GM23338 (cell line): ENCODE measurements around the gene MOSPD2. TPM values are rescaled to one million over a fixed set of nuclear protein-coding genes. Genes with fewer than 3 reads are reported as not detected.

Experiments
- ATAC-seq: fragments of 200-7000 bp; cut with Tn5 transposase; 3 replicates; pipeline ENCODE4 v1.9.1; 2020
- DNase-seq: peaks from one replicate; pipeline ENCODE4 v3.0.0-alpha.2; 2015; ENCODE audit warnings: low spot score
- H2AFZ ChIP-seq: fragments of 200-600 bp; sonication (generic); 2 replicates; pipeline ENCODE4 v1.8.0; 2016; ENCODE audit warnings: antibody characterized with exemption, mild to moderate bottlenecking, moderate library complexity
- H3F3A ChIP-seq: fragments of 200-600 bp; sonication (generic); replicated peaks from 2 replicates; pipeline ENCODE4 v1.8.0; 2017; ENCODE audit warnings: antibody characterized with exemption, mixed run types, low read depth
- H3K27ac ChIP-seq: fragments of 200-600 bp; sonication (generic); 2 replicates; pipeline ENCODE4 v1.6.1; 2016; ENCODE audit warnings: low read depth
- H3K27me3 ChIP-seq: fragments of 200-600 bp; sonication (generic); 2 replicates; pipeline ENCODE4 v1.8.0; 2016; ENCODE audit warnings: mild to moderate bottlenecking, mixed run types, moderate library complexity; ENCODE audit not compliant: insufficient read depth
- H3K36me3 ChIP-seq: fragments of 200-600 bp; sonication (generic); 2 replicates; pipeline ENCODE4 v1.8.0; 2016; ENCODE audit warnings: mild to moderate bottlenecking; ENCODE audit not compliant: insufficient read depth
- H3K4me1 ChIP-seq: fragments of 200-600 bp; sonication (generic); 2 replicates; pipeline ENCODE4 v1.8.0; 2016; ENCODE audit warnings: mild to moderate bottlenecking, moderate library complexity; ENCODE audit not compliant: insufficient read depth
- H3K4me2 ChIP-seq: fragments of 200-600 bp; sonication (generic); 2 replicates; pipeline ENCODE4 v1.7.1; 2017; ENCODE audit warnings: mixed run types
- H3K4me3 ChIP-seq: fragments of 200-600 bp; sonication (generic); 2 replicates; pipeline ENCODE4 v1.6.1; 2016; ENCODE audit warnings: mixed run types
- H3K79me2 ChIP-seq: fragments of 200-600 bp; sonication (generic); replicated peaks from 2 replicates; pipeline ENCODE4 v1.8.0; 2017; ENCODE audit warnings: mild to moderate bottlenecking; ENCODE audit not compliant: insufficient read depth
- H3K9me2 ChIP-seq: fragments of 200-600 bp; sonication (generic); 2 replicates; pipeline ENCODE4 v1.8.0; 2017; ENCODE audit not compliant: insufficient read depth
- H4K20me1 ChIP-seq: fragments of 200-600 bp; sonication (generic); replicated peaks from 2 replicates; pipeline ENCODE4 v1.8.0; 2017; ENCODE audit warnings: mild to moderate bottlenecking; ENCODE audit not compliant: insufficient read depth
- H3K27ac Mint-ChIP-seq: 2 replicates; pipeline ENCODE4 v1.8.0; 2020; ENCODE audit warnings: inconsistent platforms, mild to moderate bottlenecking, moderate library complexity, mixed read lengths
- H3K27me3 Mint-ChIP-seq: 3 replicates; pipeline ENCODE4 v1.8.0; 2022; ENCODE audit warnings: low read depth, mild to moderate bottlenecking, moderate library complexity, mixed read lengths, inconsistent platforms; ENCODE audit not compliant: insufficient read depth, poor library complexity
- H3K36me3 Mint-ChIP-seq: 3 replicates; pipeline ENCODE4 v1.8.0; 2021; ENCODE audit warnings: low read depth, mild to moderate bottlenecking, inconsistent platforms, moderate library complexity, mixed read lengths
- H3K4me1 Mint-ChIP-seq: 3 replicates; pipeline ENCODE4 v1.8.0; 2020; ENCODE audit warnings: mild to moderate bottlenecking, inconsistent platforms, mixed read lengths
- H3K4me3 Mint-ChIP-seq: 3 replicates; pipeline ENCODE4 v1.8.0; 2021; ENCODE audit warnings: moderate library complexity, mild to moderate bottlenecking, inconsistent platforms, mixed read lengths
- H3K9me3 Mint-ChIP-seq: 3 replicates; pipeline ENCODE4 v1.8.0; 2020; ENCODE audit warnings: moderate library complexity, mild to moderate bottlenecking, inconsistent platforms, mixed read lengths
- ETS1 ChIP-seq: IDR thresholded peaks from 2 replicates; pipeline ENCODE4 v1.6.1; 2016; ENCODE audit warnings: antibody characterized with exemption
- NANOG ChIP-seq: IDR thresholded peaks from 2 replicates; pipeline ENCODE4 v1.6.1; 2016; ENCODE audit warnings: antibody characterized with exemption, borderline replicate concordance
- ZNF114 ChIP-seq: fragments of 250-450 bp; sonication (Bioruptor Pico); IDR thresholded peaks from 2 replicates; pipeline ENCODE4 v1.5.0; 2020; ENCODE audit warnings: mild to moderate bottlenecking, moderate library complexity
- ZNF331 ChIP-seq: fragments of 250-450 bp; sonication (Bioruptor Pico); IDR thresholded peaks from 2 replicates; pipeline ENCODE4 v1.5.0; 2020; ENCODE audit warnings: low read depth, mild to moderate bottlenecking, moderate library complexity
- ZNF462 ChIP-seq: fragments of 250-450 bp; sonication (Bioruptor Pico); IDR thresholded peaks from 2 replicates; pipeline ENCODE4 v1.5.0; 2020; ENCODE audit warnings: mild to moderate bottlenecking, moderate library complexity
- polyA plus RNA-seq: library from polyadenylated mRNA; unstranded; fragments of >200 nt; fragmentation: Nextera tagmentation; extraction: Ambion mirVana; gene quantifications from 2 replicates; pipeline ENCODE4 v1.2.1, GENCODE V29; 2016
- total RNA-seq: library from RNA; depleted of rRNA; stranded (reverse); fragments of >200 nt; shearing (Covaris generic); gene quantifications from 2 replicates; pipeline ENCODE4 v1.2.3, GENCODE V29; 2014
- TF ChIP-seq, protein P1 (sequence below): IDR thresholded peaks from one replicate; pipeline ENCODE4 v1.6.1; 2018; ENCODE audit warnings: antibody characterized with exemption; ENCODE audit not compliant: unreplicated experiment

The MOSPD2 gene
- total and polyA plus RNA-seq, 2 experiments from 2014 or later, result 8.5 to 13.9 TPM

GRCh38 chrX:14875624-14876023 lies 2.4 kb downstream of the MOSPD2 start:
- H4K20me1 ChIP-seq, result no peaks in the 10 kb centered on the region; the same call in 1 of the 2 replicates
- H3K36me3 Mint-ChIP-seq, result peaks cover 4% of the 10 kb centered on the region; the same call in 1 of the 3 replicates
- no peaks in the 10 kb centered on the region for H3F3A ChIP-seq
- no peaks in the 10 kb centered on the region; the same call in 2 of the 3 replicates for H3K4me1 Mint-ChIP-seq
- peaks cover 3% of the 10 kb centered on the region; the same call in 1 of the 2 replicates for H3K4me1 ChIP-seq
- no peaks in the 10 kb centered on the region for H3K36me3 ChIP-seq
- H3K4me2 ChIP-seq, result no peak overlapping the region
- no peaks in the 10 kb centered on the region for H3K27me3 ChIP-seq
- no peak overlapping the region for H3K27ac Mint-ChIP-seq
- H2AFZ ChIP-seq, result no peak overlapping the region
- H3K9me3 Mint-ChIP-seq, result no peaks in the 10 kb centered on the region
- H3K27me3 Mint-ChIP-seq, result no peaks in the 10 kb centered on the region
- no peak overlapping the region for H3K4me3 Mint-ChIP-seq
- no peak overlapping the region for H3K4me3 ChIP-seq
- ATAC-seq (no peak), DNase-seq (no peak)
- peaks cover 45% of the 10 kb centered on the region for H3K79me2 ChIP-seq
- TF ChIP-seq ZNF462 (CRISPR knock-in tag) (no peak), ZNF114 (no peak), ETS1 (no peak), NANOG (no peak), ZNF331 (CRISPR knock-in tag) (no peak)
- TF ChIP-seq, protein P1, sequence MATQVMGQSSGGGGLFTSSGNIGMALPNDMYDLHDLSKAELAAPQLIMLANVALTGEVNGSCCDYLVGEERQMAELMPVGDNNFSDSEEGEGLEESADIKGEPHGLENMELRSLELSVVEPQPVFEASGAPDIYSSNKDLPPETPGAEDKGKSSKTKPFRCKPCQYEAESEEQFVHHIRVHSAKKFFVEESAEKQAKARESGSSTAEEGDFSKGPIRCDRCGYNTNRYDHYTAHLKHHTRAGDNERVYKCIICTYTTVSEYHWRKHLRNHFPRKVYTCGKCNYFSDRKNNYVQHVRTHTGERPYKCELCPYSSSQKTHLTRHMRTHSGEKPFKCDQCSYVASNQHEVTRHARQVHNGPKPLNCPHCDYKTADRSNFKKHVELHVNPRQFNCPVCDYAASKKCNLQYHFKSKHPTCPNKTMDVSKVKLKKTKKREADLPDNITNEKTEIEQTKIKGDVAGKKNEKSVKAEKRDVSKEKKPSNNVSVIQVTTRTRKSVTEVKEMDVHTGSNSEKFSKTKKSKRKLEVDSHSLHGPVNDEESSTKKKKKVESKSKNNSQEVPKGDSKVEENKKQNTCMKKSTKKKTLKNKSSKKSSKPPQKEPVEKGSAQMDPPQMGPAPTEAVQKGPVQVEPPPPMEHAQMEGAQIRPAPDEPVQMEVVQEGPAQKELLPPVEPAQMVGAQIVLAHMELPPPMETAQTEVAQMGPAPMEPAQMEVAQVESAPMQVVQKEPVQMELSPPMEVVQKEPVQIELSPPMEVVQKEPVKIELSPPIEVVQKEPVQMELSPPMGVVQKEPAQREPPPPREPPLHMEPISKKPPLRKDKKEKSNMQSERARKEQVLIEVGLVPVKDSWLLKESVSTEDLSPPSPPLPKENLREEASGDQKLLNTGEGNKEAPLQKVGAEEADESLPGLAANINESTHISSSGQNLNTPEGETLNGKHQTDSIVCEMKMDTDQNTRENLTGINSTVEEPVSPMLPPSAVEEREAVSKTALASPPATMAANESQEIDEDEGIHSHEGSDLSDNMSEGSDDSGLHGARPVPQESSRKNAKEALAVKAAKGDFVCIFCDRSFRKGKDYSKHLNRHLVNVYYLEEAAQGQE, result no peak
- H3K27ac ChIP-seq, result no peak overlapping the region
- no peaks in the 10 kb centered on the region for H3K9me2 ChIP-seq
